Smooth muscle cell (in vitro differentiated cells): Measurements from ENCODE around the gene CYP19A1. TPM values are rescaled to one million over a fixed set of nuclear protein-coding genes. Genes with fewer than 3 reads are reported as not detected.

Experiments used
- DNase-seq: peaks from one replicate; lab custom pipeline; 2025; ENCODE audit not compliant: unreplicated experiment; lab: John Stamatoyannopoulos, UW
- H2AFZ ChIP-seq: fragments of 200-600 bp; sonication (generic); 2 replicates; pipeline ENCODE4 v1.6.0; 2016; ENCODE audit warnings: antibody characterized with exemption, low read depth, mild to moderate bottlenecking
- H3F3A ChIP-seq: fragments of 200-600 bp; sonication (generic); 2 replicates; pipeline ENCODE4 v1.6.0; 2017; ENCODE audit warnings: antibody characterized with exemption, low read depth
- H3K27ac ChIP-seq: fragments of 200-600 bp; sonication (generic); 2 replicates; pipeline ENCODE4 v1.5.1; 2016; ENCODE audit warnings: low read depth, mild to moderate bottlenecking
- H3K27me3 ChIP-seq: fragments of 200-600 bp; sonication (generic); 2 replicates; pipeline ENCODE4 v1.6.1; 2016; ENCODE audit warnings: low read depth, mild to moderate bottlenecking
- H3K36me3 ChIP-seq: fragments of 200-600 bp; sonication (generic); 2 replicates; pipeline ENCODE4 v1.5.1; 2016; ENCODE audit warnings: low read depth
- H3K4me1 ChIP-seq: fragments of 200-600 bp; sonication (generic); 2 replicates; pipeline ENCODE4 v1.5.1; 2016; ENCODE audit warnings: low read depth
- H3K4me2 ChIP-seq: fragments of 200-600 bp; sonication (generic); 2 replicates; pipeline ENCODE4 v1.6.0; 2016; ENCODE audit warnings: mild to moderate bottlenecking
- H3K4me3 ChIP-seq: fragments of 200-600 bp; sonication (generic); 2 replicates; pipeline ENCODE4 v1.5.1; 2016; ENCODE audit warnings: mild to moderate bottlenecking
- H3K79me2 ChIP-seq: fragments of 200-600 bp; sonication (generic); 2 replicates; pipeline ENCODE4 v1.6.0; 2016; ENCODE audit warnings: low read depth, mild to moderate bottlenecking
- H3K9ac ChIP-seq: fragments of 200-600 bp; sonication (generic); 2 replicates; pipeline ENCODE4 v1.6.0; 2016; ENCODE audit warnings: low read depth
- H3K9me3 ChIP-seq: fragments of 200-600 bp; sonication (generic); replicated peaks from 2 replicates; pipeline ENCODE4 v1.5.1; 2016; ENCODE audit warnings: low read depth
- H4K20me1 ChIP-seq: fragments of 200-600 bp; sonication (generic); 2 replicates; pipeline ENCODE4 v1.6.0; 2016; ENCODE audit warnings: low read depth
- WGBS: methylation state at CpG from one replicate; pipeline ENCODE4 v1.1.7; 2016; ENCODE audit warnings: low lambda C conversion rate; 5-methylcytosine and 5-hydroxymethylcytosine counted together
- polyA plus RNA-seq: library from polyadenylated mRNA; unstranded; fragments of >200 nt; fragmentation: Nextera tagmentation; extraction: Ambion mirVana; gene quantifications from 2 replicates; pipeline ENCODE4 v1.2.1, GENCODE V29; 2016
- total RNA-seq: library from RNA; depleted of rRNA; stranded (reverse); fragments of >200 nt; gene quantifications from 2 replicates; pipeline ENCODE4 v1.2.3, GENCODE V29; 2014
- TF ChIP-seq, protein P1 (sequence below): fragments of 200-600 bp; sonication (generic); IDR thresholded peaks from 2 replicates; pipeline ENCODE4 v1.5.1; 2017; ENCODE audit warnings: borderline replicate concordance, mild to moderate bottlenecking, antibody characterized with exemption; ENCODE audit not compliant: insufficient read depth, poor library complexity, severe bottlenecking

The CYP19A1 gene
- total and polyA plus RNA-seq, 2 experiments from 2014 or later: not detected

DNA sequence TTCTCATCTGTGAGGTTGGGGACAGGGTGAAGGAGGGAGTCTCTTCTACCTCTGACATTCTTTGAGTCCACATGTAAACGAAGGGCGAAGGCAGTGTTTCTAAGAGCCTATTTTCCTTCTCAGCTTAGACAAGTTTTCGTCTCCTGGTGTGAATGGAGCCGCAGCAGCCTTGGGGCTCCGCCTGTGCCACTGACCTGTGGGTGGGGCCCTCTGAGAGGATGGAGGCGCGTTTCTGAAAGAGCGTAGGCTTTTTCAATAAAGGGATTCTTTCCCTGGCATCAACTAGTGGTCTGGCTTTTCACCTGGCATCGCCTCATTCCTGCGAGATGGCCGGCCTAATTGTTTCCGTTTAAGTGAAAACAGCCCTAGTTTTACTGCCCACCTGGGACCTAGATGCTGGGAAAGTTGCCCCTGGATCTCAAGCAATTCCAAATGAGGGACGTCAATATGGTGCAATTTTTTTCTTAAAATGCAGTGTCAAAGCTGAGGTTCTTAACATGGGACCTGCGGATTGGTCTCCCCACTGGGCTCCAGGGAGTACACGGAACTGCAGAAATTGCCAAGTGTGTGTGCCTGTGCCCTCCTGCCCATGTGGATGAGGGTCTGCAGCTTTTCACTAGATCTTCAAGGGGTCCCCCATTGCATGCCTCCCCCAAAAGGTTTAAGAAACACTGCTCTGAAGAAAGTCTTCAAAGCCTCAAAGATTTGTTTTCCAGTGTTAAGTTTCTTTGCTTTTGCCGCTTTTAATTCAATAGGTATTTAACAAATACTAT, 4.0 kb upstream of the CYP19A1 start:
- Histone ChIP-seq H3K9ac (no peak overlapping the region), H3K27ac (no peak overlapping the region), H3K36me3 (no peaks in the 10 kb centered on the region), H3K79me2 (no peaks in the 10 kb centered on the region), H3K4me1 (peaks cover 6% of the 10 kb centered on the region), H3K4me2 (peak overlapping the region; percentile 92), H3K4me3 (peak overlapping the region; percentile 51), H3F3A (no peaks in the 10 kb centered on the region), H4K20me1 (no peaks in the 10 kb centered on the region), H3K9me3 (no peaks in the 10 kb centered on the region), H3K27me3 (peaks cover 48% of the 10 kb centered on the region), H2AFZ (peak overlapping the region; percentile 83)
- 63% methylated on average over 16 of the region's 16 CpGs for WGBS
- DNase-seq: no peak
- TF ChIP-seq, protein P1, sequence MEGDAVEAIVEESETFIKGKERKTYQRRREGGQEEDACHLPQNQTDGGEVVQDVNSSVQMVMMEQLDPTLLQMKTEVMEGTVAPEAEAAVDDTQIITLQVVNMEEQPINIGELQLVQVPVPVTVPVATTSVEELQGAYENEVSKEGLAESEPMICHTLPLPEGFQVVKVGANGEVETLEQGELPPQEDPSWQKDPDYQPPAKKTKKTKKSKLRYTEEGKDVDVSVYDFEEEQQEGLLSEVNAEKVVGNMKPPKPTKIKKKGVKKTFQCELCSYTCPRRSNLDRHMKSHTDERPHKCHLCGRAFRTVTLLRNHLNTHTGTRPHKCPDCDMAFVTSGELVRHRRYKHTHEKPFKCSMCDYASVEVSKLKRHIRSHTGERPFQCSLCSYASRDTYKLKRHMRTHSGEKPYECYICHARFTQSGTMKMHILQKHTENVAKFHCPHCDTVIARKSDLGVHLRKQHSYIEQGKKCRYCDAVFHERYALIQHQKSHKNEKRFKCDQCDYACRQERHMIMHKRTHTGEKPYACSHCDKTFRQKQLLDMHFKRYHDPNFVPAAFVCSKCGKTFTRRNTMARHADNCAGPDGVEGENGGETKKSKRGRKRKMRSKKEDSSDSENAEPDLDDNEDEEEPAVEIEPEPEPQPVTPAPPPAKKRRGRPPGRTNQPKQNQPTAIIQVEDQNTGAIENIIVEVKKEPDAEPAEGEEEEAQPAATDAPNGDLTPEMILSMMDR: no peak

DNA sequence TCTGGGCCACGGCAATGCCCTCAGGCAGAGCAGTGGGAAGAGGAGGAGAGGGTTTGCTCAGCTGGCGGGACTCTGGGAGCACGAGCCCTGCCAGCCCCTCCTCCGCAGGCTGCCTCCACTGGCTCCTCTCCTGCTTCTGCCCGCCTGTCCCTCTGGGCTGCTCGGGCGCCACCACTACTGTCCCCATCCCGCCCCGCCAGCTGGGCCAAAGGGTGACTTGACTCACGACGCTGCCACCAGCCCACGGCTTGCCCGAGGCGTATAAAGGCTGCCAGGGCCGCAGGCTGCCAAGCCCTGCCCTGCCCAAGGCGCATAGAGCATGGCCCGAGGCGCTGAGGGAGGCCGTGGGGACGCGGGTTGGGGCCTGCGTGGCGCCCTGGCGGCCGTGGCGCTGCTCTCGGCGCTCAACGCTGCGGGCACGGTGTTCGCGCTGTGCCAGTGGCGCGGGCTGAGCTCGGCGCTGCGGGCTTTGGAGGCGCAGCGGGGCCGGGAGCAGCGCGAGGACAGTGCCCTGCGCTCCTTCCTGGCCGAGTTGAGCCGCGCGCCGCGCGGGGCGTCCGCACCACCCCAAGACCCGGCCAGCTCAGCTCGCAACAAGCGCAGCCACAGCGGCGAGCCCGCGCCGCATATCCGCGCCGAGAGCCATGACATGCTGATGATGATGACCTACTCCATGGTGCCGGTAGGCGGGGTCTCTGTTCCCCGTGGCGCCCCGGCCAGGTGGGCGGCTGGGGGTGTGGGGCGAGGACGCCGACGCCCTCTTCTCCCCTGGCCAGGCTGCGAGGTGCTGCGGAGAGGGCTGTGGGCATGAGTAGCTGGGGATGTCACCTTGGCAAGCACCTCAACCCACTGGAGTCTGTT, 3.2 kb upstream of the CYP19A1 start, which contains the start of gene GLDN:
Gene GLDN, plus strand, starts transcription at position 290 of the 861 bp plus-strand sequence. Its CDS starts 30 bp downstream, at position 320.
- Histone ChIP-seq H3K27ac (no peak within 1 kb of the TSS), H3K4me2 (peak within 1 kb of the TSS; percentile 92), H3K4me1 (peaks cover 6% of the 10 kb centered on the region), H2AFZ (peak within 1 kb of the TSS; percentile 83), H3K4me3 (peak within 1 kb of the TSS; percentile 51), H3K9me3 (no peaks in the 10 kb centered on the region), H3K79me2 (no peaks in the 10 kb centered on the region), H4K20me1 (no peaks in the 10 kb centered on the region), H3K36me3 (no peaks in the 10 kb centered on the region), H3K9ac (no peak within 1 kb of the TSS), H3F3A (no peaks in the 10 kb centered on the region), H3K27me3 (peaks cover 48% of the 10 kb centered on the region)
- TF ChIP-seq, protein P1: no peak
- no peak for DNase-seq
- 8% methylated on average over 61 of the region's 76 CpGs for WGBS

DNA sequence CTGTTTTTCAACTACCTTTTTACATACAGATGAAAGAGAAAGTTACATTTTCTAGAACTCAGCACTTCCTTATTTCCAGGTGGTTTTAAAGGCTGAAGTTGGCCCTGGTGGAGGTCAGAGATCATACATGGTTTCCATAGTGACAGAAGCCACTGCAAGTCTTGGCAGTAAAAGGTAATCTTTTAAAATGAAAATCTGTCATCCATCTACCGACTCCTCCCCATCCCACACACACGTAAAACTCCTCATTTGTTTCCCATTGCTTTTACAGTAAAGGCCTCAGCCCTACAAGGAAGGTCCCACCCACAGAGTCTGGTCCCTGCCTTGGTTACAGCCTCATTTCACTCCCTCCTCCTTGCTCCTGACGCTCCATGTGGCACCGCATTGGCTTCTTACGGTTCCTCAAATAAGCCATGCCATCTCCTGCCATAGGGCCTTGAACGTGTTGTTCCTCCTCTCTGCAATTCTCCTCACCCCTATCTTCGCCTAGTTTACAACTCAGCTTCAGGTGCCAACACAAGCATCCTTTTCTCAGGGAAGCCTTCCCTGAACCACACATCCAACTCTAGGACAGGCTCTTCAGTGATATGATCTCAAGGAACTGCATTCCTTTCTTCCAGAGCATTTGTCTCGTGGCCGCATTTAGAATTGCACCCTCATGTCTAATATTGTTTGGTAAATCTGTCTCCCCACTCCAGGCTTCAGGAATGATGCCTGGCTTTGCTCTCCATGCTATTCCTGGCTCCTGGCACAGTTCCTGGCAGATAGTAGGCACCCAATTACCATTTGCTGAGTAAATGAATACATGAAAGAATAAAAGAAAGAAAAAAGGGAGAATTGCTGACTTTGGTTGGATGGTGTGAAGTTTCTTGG, 2.6 kb downstream of the CYP19A1 start:
- Histone ChIP-seq H2AFZ (no peak overlapping the region), H3K79me2 (no peaks in the 10 kb centered on the region), H3F3A (no peaks in the 10 kb centered on the region), H3K9me3 (no peaks in the 10 kb centered on the region), H3K27ac (no peak overlapping the region), H3K9ac (no peak overlapping the region), H3K27me3 (peaks cover 10% of the 10 kb centered on the region), H3K4me1 (peaks cover 3% of the 10 kb centered on the region), H3K36me3 (no peaks in the 10 kb centered on the region), H3K4me3 (no peak overlapping the region), H3K4me2 (no peak overlapping the region), H4K20me1 (no peaks in the 10 kb centered on the region)
- TF ChIP-seq, protein P1: peak; percentile 7
- WGBS: 90% methylated on average over 9 of the region's 9 CpGs
- DNase-seq: no peak
